ENCODE results near the gene HCAR1.
"Not testable (repeated sequence)": the region's sequence is repeated elsewhere in the genome, so short reads cannot be mapped to it uniquely, and the experiment has no call there.

The HCAR1 gene

DNA sequence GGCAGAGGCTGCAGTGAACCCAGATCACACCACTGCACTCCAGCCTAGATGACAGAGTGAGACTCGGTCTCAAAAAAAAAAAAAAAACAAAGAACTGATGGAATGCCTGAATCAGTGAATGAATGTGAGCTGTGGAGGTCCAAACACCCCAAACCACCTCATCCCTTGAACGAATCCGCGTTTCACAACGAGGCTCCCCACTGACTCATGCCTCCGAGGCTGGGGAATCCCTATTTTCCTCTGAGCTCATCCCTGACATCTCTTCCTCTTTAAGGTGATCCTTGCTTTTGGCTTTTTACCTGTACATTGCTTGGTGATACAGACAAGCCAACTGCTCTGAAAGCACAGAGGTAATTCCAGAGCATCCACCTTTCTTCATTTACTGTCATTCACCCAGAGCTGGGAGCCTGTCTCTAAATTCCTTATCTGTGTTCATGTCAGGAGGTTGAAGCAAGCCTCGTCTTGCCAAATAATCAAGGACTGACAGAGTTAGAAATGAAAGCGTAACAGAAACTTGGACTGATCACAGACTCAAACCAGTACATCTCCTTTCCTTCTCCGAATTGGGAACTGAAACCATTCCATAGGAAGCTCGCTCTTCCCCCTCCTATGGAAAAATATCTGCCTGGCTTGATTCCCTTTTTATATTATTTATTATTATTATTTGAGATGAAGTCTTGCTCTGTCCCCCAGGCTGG is 17.0 kb downstream of the HCAR1 start:
- peaks cover 12% of the 10 kb centered on the region for H3K27me3 ChIP-seq (ENCODE audit: control insufficient read depth, insufficient read depth, low read length)
- not testable (repeated sequence) for H3K9me3 ChIP-seq (replicated peaks; ENCODE audit: low read length); H3K4me3 ChIP-seq (ENCODE audit: low read length); H3K36me3 ChIP-seq (ENCODE audit: insufficient read depth, low read length); H3K4me2 ChIP-seq (ENCODE audit: low read length); H3K4me1 ChIP-seq (ENCODE audit: control insufficient read depth, insufficient read depth, low read length); H3K9ac ChIP-seq (ENCODE audit: low read depth, low read length)

DNA sequence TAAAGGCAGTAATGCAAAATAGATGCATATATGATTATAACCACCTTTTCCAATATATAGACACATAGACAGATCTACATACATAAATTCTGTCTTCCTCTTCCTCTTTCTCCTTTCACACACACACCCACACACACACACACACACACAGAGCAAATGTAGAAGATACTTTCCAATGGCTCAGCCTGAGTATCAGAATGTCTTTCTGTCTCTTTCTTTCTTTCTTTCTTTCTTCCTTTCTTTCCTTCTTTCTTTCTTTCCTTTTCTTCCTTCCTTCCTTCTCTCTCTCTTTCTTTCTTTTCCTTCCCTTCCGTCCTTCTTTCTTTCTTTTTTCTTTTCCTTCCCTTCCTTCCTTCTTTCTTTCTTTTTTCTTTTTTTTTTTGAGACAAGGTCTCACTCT is 19.4 kb downstream of the HCAR1 start:
- not testable (repeated sequence) for H3K4me3 ChIP-seq (ENCODE audit: low read length); H3K4me2 ChIP-seq (ENCODE audit: low read length); H3K4me1 ChIP-seq (ENCODE audit: control insufficient read depth, insufficient read depth, low read length); H3K9ac ChIP-seq (ENCODE audit: low read depth, low read length); H3K9me3 ChIP-seq (replicated peaks; ENCODE audit: low read length); H3K36me3 ChIP-seq (ENCODE audit: insufficient read depth, low read length)
- H3K27me3 ChIP-seq (ENCODE audit: control insufficient read depth, insufficient read depth, low read length), result peaks cover 10% of the 10 kb centered on the region

DNA sequence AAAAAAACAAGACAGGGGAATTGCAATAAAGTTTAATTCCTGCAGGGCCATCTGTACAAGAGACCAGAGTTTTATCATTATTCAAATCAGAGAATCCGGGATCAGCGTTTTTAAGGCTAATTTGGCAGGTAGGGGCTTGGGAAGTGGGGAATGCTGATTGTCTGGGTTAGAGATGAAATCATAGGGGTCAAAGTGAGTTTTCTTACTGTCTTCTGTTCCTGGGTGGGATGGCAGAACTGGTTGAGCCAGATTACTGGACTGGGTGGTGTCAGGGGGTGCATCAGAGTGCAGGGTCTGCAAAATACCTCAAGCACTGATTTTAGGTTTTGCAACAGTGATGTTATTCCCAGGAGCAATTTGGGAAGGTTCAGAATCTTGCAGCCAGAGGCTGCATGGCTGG is 20.3 kb downstream of the HCAR1 start:
- H3K4me2 ChIP-seq (ENCODE audit: low read length), result not testable (repeated sequence)

DNA sequence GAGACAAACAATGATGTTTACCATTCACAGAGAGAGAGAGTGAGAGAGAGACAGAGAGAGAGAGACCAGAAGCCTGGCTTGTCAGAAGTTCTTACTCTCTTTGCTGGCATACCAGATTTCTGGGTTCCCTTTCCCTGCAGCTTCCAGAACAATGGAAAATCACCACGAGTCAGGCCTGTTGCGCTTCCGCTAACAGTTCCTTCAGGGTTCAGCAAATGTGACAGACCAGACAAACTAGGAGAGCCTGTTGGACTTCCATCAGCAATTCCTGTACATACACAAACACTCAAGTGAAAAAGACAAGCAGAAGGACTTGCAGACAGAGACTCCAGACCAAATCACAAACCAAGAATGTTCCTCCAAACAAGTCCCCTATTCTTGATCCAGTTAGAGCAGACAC is 21.4 kb downstream of the HCAR1 start:
- H3K4me3 ChIP-seq (ENCODE audit: low read length); H3K4me2 ChIP-seq (ENCODE audit: low read length); H3K4me1 ChIP-seq (ENCODE audit: control insufficient read depth, insufficient read depth, low read length); H3K27me3 ChIP-seq (ENCODE audit: control insufficient read depth, insufficient read depth, low read length); H3K9me3 ChIP-seq (replicated peaks; ENCODE audit: low read length); H3K9ac ChIP-seq (ENCODE audit: low read depth, low read length); H3K36me3 ChIP-seq (ENCODE audit: insufficient read depth, low read length): not testable (repeated sequence)

More for the DNA sequence above, 20.3 kb downstream of the HCAR1 start:
- not testable (repeated sequence) for H3K9ac ChIP-seq (ENCODE audit: low read depth, low read length); H3K4me1 ChIP-seq (ENCODE audit: control insufficient read depth, insufficient read depth, low read length); H3K4me3 ChIP-seq (ENCODE audit: low read length); H3K27me3 ChIP-seq (ENCODE audit: control insufficient read depth, insufficient read depth, low read length); H3K9me3 ChIP-seq (replicated peaks; ENCODE audit: low read length); H3K36me3 ChIP-seq (ENCODE audit: insufficient read depth, low read length)

DNA sequence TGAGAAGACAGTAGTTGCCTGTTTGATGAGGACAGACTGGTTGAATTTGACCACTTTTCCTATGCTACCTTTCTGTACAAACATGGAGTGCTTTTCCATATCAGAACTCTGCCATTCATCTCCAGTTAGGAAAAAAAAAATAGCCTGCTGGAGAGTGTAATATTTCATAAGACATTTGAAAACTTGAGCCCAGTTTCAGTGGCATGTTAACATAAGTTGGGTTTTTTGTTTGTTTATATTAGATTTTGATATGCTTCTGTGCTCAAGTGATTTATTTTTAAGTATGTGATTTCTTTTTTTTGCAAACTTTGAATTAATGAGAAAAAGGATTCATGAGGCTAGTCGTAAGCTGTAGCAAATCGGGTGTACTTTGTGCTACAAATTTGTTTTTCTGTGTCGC is 26.8 kb downstream of the HCAR1 start:
- H3K9ac ChIP-seq (ENCODE audit: low read depth, low read length); H3K36me3 ChIP-seq (ENCODE audit: insufficient read depth, low read length); H3K27me3 ChIP-seq (ENCODE audit: control insufficient read depth, insufficient read depth, low read length); H3K9me3 ChIP-seq (replicated peaks; ENCODE audit: low read length); H3K4me1 ChIP-seq (ENCODE audit: control insufficient read depth, insufficient read depth, low read length); H3K4me2 ChIP-seq (ENCODE audit: low read length); H3K4me3 ChIP-seq (ENCODE audit: low read length): not testable (repeated sequence)

DNA sequence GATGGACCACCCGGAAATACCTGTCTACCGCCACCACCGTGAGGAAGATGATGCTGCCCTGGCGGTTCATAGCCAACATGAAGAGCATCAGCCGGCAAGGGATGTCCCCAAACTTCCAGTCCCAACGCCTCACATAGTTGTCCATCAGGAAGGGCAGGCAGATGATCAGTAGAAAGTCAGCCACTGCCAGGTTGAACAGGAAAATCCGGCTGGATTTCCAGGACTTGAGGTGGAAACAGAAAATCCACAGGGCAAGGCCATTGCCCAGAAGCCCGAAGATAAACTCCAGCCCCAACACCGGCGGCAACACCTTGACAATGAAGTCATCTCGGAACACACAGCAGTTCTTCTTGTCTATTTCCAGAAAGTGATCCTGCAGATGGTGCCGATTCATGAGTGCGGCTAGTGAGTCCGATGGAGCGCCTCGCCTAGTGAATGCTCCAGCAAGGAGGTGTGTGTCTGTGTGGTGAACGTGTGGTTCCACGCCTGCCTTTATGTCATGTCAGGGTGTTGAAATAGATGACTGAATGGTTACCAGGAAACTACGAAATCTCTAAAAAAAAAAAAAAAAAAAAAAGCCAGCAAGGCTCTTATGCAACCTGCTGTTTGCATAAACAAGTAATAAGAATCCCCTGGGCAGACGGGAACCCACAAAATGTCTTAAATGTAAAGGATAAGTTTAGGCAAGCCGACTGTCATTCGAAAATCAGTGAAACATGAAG is 27.6 kb downstream of the HCAR1 start, which contains the start of gene HCAR2:
TSS of gene HCAR2 (minus strand) at position 468 of the 722 bp plus-strand sequence. CDS start at position 394, 74 bp downstream.
- H3K4me2 ChIP-seq (ENCODE audit: low read length); H3K9ac ChIP-seq (ENCODE audit: low read depth, low read length): not testable (repeated sequence)

DNA sequence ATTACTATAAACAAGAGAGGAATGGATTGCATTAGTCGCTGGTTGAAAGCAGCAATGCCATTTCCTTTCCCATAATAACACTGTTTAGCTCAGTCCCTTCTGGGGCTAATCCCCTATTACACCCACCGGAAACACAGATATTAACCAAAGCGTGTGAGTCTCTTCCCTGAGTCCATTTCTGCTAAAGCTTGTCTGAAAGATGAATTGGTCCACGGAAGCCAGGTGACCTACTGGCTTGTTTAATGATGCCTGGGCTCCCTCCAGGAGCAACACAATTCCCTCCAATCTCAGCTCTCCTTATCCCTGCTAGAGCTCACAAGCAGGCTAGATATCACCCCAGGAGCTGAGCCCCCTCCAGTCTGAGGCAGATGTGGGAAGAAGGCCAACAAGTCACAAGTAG is 29.2 kb downstream of the HCAR1 start:
- not testable (repeated sequence) for H3K4me3 ChIP-seq (ENCODE audit: low read length); H3K36me3 ChIP-seq (ENCODE audit: insufficient read depth, low read length); H3K9me3 ChIP-seq (replicated peaks; ENCODE audit: low read length)

More for the DNA sequence above, 27.6 kb downstream of the HCAR1 start, which contains the start of gene HCAR2:
- not testable (repeated sequence) for H3K4me3 ChIP-seq (ENCODE audit: low read length); H3K9me3 ChIP-seq (replicated peaks; ENCODE audit: low read length); H3K27me3 ChIP-seq (ENCODE audit: control insufficient read depth, insufficient read depth, low read length); H3K4me1 ChIP-seq (ENCODE audit: control insufficient read depth, insufficient read depth, low read length); H3K36me3 ChIP-seq (ENCODE audit: insufficient read depth, low read length)

DNA sequence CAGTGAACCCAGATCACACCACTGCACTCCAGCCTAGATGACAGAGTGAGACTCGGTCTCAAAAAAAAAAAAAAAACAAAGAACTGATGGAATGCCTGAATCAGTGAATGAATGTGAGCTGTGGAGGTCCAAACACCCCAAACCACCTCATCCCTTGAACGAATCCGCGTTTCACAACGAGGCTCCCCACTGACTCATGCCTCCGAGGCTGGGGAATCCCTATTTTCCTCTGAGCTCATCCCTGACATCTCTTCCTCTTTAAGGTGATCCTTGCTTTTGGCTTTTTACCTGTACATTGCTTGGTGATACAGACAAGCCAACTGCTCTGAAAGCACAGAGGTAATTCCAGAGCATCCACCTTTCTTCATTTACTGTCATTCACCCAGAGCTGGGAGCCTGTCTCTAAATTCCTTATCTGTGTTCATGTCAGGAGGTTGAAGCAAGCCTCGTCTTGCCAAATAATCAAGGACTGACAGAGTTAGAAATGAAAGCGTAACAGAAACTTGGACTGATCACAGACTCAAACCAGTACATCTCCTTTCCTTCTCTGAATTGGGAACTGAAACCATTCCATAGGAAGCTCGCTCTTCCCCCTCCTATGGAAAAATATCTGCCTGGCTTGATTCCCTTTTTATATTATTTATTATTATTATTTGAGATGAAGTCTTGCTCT is 30.5 kb downstream of the HCAR1 start:
- H3K36me3 ChIP-seq (ENCODE audit: insufficient read depth, low read length); H3K4me2 ChIP-seq (ENCODE audit: low read length); H3K27me3 ChIP-seq (ENCODE audit: control insufficient read depth, insufficient read depth, low read length); H3K9me3 ChIP-seq (replicated peaks; ENCODE audit: low read length); H3K9ac ChIP-seq (ENCODE audit: low read depth, low read length); H3K4me3 ChIP-seq (ENCODE audit: low read length); H3K4me1 ChIP-seq (ENCODE audit: control insufficient read depth, insufficient read depth, low read length): not testable (repeated sequence)

More for the DNA sequence above, 29.2 kb downstream of the HCAR1 start:
- H3K27me3 ChIP-seq (ENCODE audit: control insufficient read depth, insufficient read depth, low read length); H3K4me1 ChIP-seq (ENCODE audit: control insufficient read depth, insufficient read depth, low read length); H3K4me2 ChIP-seq (ENCODE audit: low read length); H3K9ac ChIP-seq (ENCODE audit: low read depth, low read length): not testable (repeated sequence)

DNA sequence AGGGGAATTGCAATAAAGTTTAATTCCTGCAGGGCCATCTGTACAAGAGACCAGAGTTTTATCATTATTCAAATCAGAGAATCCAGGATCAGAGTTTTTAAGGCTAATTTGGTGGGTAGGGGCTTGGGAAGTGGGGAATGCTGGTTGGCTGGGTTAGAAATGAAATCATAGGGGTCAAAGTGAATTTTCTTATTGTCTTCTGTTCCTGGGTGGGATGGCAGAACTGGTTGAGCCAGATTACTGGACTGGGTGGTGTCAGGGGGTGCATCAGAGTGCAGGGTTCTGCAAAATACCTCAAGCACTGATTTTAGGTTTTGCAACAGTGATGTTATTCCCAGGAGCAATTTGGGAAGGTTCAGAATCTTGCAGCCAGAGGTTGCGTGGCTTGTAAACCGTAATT is 33.7 kb downstream of the HCAR1 start:
- H3K36me3 ChIP-seq (ENCODE audit: insufficient read depth, low read length); H3K9me3 ChIP-seq (replicated peaks; ENCODE audit: low read length); H3K9ac ChIP-seq (ENCODE audit: low read depth, low read length): not testable (repeated sequence)

DNA sequence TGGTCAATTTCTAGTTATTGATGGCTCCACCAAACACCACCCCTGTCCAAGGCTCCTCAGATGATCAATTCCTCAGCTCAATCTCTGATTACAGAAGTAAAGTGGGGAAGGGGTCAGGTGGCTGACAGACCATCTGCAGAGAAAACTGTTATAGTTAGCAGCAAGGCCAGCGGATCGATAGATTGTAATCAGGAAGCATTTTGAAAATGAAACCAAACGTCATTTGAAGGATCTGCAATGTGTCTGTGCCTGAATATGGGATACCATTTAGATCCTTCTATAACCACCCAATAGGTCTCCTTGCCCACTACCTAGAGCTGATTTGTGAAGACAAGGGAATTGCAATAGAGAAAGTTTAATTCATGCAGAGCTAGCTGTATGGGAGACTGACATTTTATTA is 39.1 kb downstream of the HCAR1 start:
- no peaks in the 10 kb centered on the region for H3K27me3 ChIP-seq (ENCODE audit: control insufficient read depth, insufficient read depth, low read length)
- no peaks in the 10 kb centered on the region for H3K36me3 ChIP-seq (ENCODE audit: insufficient read depth, low read length)

More for the DNA sequence above, 33.7 kb downstream of the HCAR1 start:
- not testable (repeated sequence) for H3K4me1 ChIP-seq (ENCODE audit: control insufficient read depth, insufficient read depth, low read length); H3K4me2 ChIP-seq (ENCODE audit: low read length); H3K4me3 ChIP-seq (ENCODE audit: low read length); H3K27me3 ChIP-seq (ENCODE audit: control insufficient read depth, insufficient read depth, low read length)

DNA sequence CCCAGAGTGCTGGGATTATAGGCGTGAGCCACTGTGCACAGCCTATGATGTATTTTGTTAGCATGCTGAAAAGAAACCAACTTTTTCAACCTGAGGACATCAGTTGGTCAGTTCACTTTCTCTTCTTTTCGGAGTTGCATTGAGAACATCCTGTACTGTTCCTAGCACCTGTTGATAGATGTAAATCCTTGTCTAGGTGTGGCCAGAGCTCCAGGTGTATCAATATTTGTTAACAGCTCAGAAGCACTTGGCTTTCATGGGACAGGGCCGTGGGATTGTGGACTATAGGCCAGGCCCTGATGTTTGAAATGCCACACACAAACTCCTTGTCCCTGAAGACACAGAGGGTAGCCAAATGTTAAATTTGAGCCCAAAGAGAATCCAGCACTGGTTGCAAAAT is 42.4 kb downstream of the HCAR1 start:
- Histone ChIP-seq H3K27me3 (ENCODE audit: control insufficient read depth, insufficient read depth, low read length) (no peaks in the 10 kb centered on the region), H3K4me1 (ENCODE audit: control insufficient read depth, insufficient read depth, low read length) (no peaks in the 10 kb centered on the region), H3K36me3 (ENCODE audit: insufficient read depth, low read length) (no peaks in the 10 kb centered on the region), H3K9me3 (replicated peaks; ENCODE audit: low read length) (no peaks in the 10 kb centered on the region), H3K9ac (ENCODE audit: low read depth, low read length) (no peak overlapping the region), H3K4me3 (ENCODE audit: low read length) (no peak overlapping the region), H3K4me2 (ENCODE audit: low read length) (no peak overlapping the region)

More for the DNA sequence above, 39.1 kb downstream of the HCAR1 start:
- no peaks in the 10 kb centered on the region for H3K9me3 ChIP-seq (replicated peaks; ENCODE audit: low read length)
- no peaks in the 10 kb centered on the region for H3K4me1 ChIP-seq (ENCODE audit: control insufficient read depth, insufficient read depth, low read length)
- no peak overlapping the region for H3K4me3 ChIP-seq (ENCODE audit: low read length)
- H3K4me2 ChIP-seq (ENCODE audit: low read length), result no peak overlapping the region
- no peak overlapping the region for H3K9ac ChIP-seq (ENCODE audit: low read depth, low read length)
